ENCODE measurements around the gene VASH1.

DNA sequence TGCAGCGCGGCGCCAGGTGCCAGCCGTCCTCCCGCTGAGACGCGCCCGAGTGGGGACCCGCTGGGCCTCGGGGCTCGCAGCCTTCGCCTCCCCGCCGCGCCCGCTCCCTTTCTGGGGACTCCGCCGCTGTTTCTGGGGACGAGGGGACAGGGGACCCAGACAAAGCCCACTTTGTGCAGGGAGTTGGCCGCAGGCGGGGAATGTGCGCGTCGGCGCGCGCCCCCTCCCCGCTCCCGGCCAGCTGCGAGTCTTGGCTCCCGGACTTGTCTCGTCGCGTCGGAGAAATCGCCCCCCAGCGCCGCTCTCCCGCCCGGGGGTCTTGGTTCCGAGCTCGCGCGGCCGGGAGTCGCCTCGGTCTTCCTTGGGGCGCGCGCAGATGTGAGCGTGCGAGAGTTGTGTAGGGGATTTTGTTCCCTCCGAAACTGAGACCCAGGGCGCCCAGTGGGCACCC, 717 bp downstream of the VASH1 start:
- TF ChIP-seq, protein P1, sequence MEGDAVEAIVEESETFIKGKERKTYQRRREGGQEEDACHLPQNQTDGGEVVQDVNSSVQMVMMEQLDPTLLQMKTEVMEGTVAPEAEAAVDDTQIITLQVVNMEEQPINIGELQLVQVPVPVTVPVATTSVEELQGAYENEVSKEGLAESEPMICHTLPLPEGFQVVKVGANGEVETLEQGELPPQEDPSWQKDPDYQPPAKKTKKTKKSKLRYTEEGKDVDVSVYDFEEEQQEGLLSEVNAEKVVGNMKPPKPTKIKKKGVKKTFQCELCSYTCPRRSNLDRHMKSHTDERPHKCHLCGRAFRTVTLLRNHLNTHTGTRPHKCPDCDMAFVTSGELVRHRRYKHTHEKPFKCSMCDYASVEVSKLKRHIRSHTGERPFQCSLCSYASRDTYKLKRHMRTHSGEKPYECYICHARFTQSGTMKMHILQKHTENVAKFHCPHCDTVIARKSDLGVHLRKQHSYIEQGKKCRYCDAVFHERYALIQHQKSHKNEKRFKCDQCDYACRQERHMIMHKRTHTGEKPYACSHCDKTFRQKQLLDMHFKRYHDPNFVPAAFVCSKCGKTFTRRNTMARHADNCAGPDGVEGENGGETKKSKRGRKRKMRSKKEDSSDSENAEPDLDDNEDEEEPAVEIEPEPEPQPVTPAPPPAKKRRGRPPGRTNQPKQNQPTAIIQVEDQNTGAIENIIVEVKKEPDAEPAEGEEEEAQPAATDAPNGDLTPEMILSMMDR (IDR thresholded peaks at IDR 0.05 in 8 of 11, conservative IDR thresholded peaks at IDR 0.05 in 3 of 11), result no peak
- TF ChIP-seq POLR2A (IDR thresholded peaks at IDR 0.05), result no peak
- no peak for TF ChIP-seq POLR2AphosphoS5 (IDR thresholded peaks at IDR 0.05)
